Keratinocyte (primary cell): Measurements from ENCODE around the gene CDC42EP4. TPM values are rescaled to one million over a fixed set of nuclear protein-coding genes. Genes with fewer than 3 reads are reported as not detected.

ENCODE experiments used
- DNase-seq: peaks from one replicate; pipeline ENCODE4 v3.0.0-alpha.2; 2011; ENCODE audit warnings: low read depth, missing footprints, low spot score
- FAIRE-seq: peaks from 2 replicates; lab custom pipeline; 2011; peaks lifted over from hg19 to GRCh38; lab: Jason Lieb, UNC
- H2AFZ ChIP-seq: 2 replicates; pipeline ENCODE4 v1.6.0; 2012; ENCODE audit warnings: low read length, control low read depth, inconsistent platforms; ENCODE audit not compliant: control insufficient read depth
- H3K27ac ChIP-seq: 2 replicates; pipeline ENCODE4 v1.5.1; 2011; ENCODE audit warnings: low read length; ENCODE audit not compliant: control insufficient read depth, insufficient read depth
- H3K27me3 ChIP-seq: 3 replicates; pipeline ENCODE4 v1.6.0; 2011; ENCODE audit warnings: low read length; ENCODE audit not compliant: control insufficient read depth, insufficient read depth; ENCODE audit errors: extremely low read depth
- H3K36me3 ChIP-seq, 2 experiments: 2 replicates in 1 of 2; 3 replicates in 1 of 2; pipeline ENCODE4 v1.5.1; 2011; ENCODE audit warnings: low read length in 2 of 2, mild to moderate bottlenecking in 1 of 2; ENCODE audit not compliant: control insufficient read depth in 2 of 2, insufficient read depth in 2 of 2; ENCODE audit errors: extremely low read depth in 1 of 2
- H3K4me1 ChIP-seq: 3 replicates; pipeline ENCODE4 v1.5.1; 2011; ENCODE audit warnings: low read length; ENCODE audit not compliant: control insufficient read depth, insufficient read depth; ENCODE audit errors: extremely low read depth
- H3K4me2 ChIP-seq: 3 replicates; pipeline ENCODE4 v1.6.0; 2011; ENCODE audit warnings: low read depth, low read length; ENCODE audit not compliant: control insufficient read depth, insufficient read depth; ENCODE audit errors: extremely low read depth
- H3K4me3 ChIP-seq, 3 experiments: fragments of 200-600 bp in 1 of 3; sonication (generic) in 1 of 3; 2 replicates in 2 of 3; 3 replicates in 1 of 3; pipeline ENCODE4 v1.5.1; 2011 to 2016; ENCODE audit warnings: low read length in 3 of 3, mild to moderate bottlenecking in 3 of 3, control low read depth in 2 of 3, inconsistent platforms in 1 of 3, low read depth in 1 of 3, mixed read lengths in 1 of 3, mixed run types in 1 of 3, moderate library complexity in 1 of 3; ENCODE audit not compliant: control insufficient read depth in 2 of 3, insufficient read depth in 2 of 3; ENCODE audit errors: extremely low read depth in 1 of 3
- H3K79me2 ChIP-seq: 2 replicates; pipeline ENCODE4 v1.6.0; 2012; ENCODE audit warnings: low read length; ENCODE audit not compliant: control insufficient read depth, insufficient read depth
- H3K9ac ChIP-seq: 3 replicates; pipeline ENCODE4 v1.6.0; 2011; ENCODE audit warnings: low read length; ENCODE audit not compliant: control insufficient read depth, insufficient read depth; ENCODE audit errors: extremely low read depth
- H3K9me1 ChIP-seq: 3 replicates; pipeline ENCODE4 v1.6.0; 2011; ENCODE audit warnings: low read length; ENCODE audit not compliant: control insufficient read depth, insufficient read depth; ENCODE audit errors: extremely low read depth
- H3K9me3 ChIP-seq: 2 replicates; pipeline ENCODE4 v1.5.1; 2012; ENCODE audit warnings: low read depth, low read length; ENCODE audit not compliant: control insufficient read depth
- H4K20me1 ChIP-seq: 3 replicates; pipeline ENCODE4 v1.6.0; 2011; ENCODE audit warnings: low read length; ENCODE audit not compliant: control insufficient read depth, insufficient read depth; ENCODE audit errors: extremely low read depth
- EZH2 ChIP-seq: IDR thresholded peaks from one replicate; pipeline ENCODE4 v1.6.1; 2012; ENCODE audit warnings: inconsistent platforms, mild to moderate bottlenecking, low read length, moderate library complexity
- dilution Hi-C: fragments of 300-500 bp; cut with MboI; formaldehyde crosslinking; loops from one replicate; pipeline ENCODE4 v1.7.0; 2020; ENCODE audit warnings: low sequenced_read_pairs; ENCODE audit not compliant: extremely low pct_ligation_motif_present
- polyA plus RNA-seq, 5 experiments: library from polyadenylated mRNA; depleted of rRNA in 3 of 5; stranded (reverse) in 3 of 5; stranded (forward) in 1 of 5; unstranded in 1 of 5; fragments of >200 nt; gene quantifications; 1 replicate in 1 of 5; 2 replicates in 3 of 5; 3 replicates in 1 of 5; pipeline versions ENCODE4 v1.2.1 to v1.2.3, GENCODE V29; 2011 to 2012; ENCODE audit warnings: missing spikeins in 2 of 5, low read depth in 1 of 5, low replicate concordance in 1 of 5
- TF ChIP-seq, protein P1 (sequence below), 3 experiments: IDR thresholded peaks in 1 of 3; conservative IDR thresholded peaks in 1 of 3; optimal IDR thresholded peaks in 1 of 3; 2 replicates in 2 of 3; 3 replicates in 1 of 3; pipeline versions ENCODE3 to v1.5.1; 2011; ENCODE audit warnings: low read length in 3 of 3, mild to moderate bottlenecking in 3 of 3, moderate library complexity in 2 of 3, control low read depth in 1 of 3, inconsistent platforms in 1 of 3; ENCODE audit not compliant: insufficient read depth in 2 of 3; ENCODE audit errors: extremely low read depth in 1 of 3

CDC42EP4 gene
- polyA plus RNA-seq, 1 donor (not counting 4 experiments of a cell fraction or from before 2014, with no cell fraction given) = 9.4 TPM

DNA sequence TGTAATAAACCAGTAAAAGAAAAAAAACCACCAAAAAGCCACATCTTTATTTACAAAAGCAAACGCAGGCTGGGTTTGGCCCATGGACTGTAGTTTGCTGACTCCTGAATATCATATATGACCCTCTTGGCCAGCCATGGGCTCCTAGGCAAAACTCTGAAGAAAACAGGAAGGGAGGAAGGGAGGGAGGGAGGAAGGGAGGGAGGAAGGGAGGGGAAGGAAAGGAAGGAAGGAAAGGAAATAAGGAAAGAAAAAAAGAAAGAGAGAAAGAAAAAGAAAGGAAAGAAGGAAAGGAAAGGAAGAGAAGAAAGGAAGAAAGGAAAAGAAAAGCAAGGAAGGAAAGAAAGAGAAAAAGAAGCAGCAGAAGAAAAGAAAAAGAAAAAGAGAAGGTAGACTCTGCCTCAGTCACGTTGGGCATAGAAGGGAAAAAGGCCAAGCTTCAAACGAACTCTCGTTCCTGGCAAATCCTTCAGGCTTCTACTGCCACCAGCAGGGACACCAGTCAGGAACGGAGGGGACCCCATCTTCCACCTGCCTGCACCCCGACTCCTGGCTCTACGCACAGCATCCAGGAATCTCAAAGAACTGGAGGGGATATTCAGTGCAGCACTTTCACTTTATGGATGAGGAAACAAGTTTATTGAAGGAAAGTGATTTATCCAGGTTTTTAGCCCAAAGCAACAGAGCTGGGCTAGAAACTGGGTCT lies 22.1 kb downstream of the CDC42EP4 start:
- no peak for TF ChIP-seq EZH2
- TF ChIP-seq, protein P1, sequence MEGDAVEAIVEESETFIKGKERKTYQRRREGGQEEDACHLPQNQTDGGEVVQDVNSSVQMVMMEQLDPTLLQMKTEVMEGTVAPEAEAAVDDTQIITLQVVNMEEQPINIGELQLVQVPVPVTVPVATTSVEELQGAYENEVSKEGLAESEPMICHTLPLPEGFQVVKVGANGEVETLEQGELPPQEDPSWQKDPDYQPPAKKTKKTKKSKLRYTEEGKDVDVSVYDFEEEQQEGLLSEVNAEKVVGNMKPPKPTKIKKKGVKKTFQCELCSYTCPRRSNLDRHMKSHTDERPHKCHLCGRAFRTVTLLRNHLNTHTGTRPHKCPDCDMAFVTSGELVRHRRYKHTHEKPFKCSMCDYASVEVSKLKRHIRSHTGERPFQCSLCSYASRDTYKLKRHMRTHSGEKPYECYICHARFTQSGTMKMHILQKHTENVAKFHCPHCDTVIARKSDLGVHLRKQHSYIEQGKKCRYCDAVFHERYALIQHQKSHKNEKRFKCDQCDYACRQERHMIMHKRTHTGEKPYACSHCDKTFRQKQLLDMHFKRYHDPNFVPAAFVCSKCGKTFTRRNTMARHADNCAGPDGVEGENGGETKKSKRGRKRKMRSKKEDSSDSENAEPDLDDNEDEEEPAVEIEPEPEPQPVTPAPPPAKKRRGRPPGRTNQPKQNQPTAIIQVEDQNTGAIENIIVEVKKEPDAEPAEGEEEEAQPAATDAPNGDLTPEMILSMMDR (optimal IDR thresholded peaks at IDR 0.05 in 1 of 3, IDR thresholded peaks at IDR 0.05 in 1 of 3, conservative IDR thresholded peaks at IDR 0.05 in 1 of 3; ENCODE audit: extremely low read depth in 1 of 3, insufficient read depth in 2 of 3, low read length in 3 of 3) = no peak
- DNase-seq (no peak), FAIRE-seq (no peak)
- Histone ChIP-seq H3K9ac (no peak overlapping the region), H3K4me3 (no peak overlapping the region), H3K4me2 (peak overlapping the region; percentile 16), H3K79me2 (peaks cover 3% of the 10 kb centered on the region), H3K36me3 (peaks cover 3 to 6% of the 10 kb centered on the region in 2 experiments), H2AFZ (no peak overlapping the region), H4K20me1 (peaks cover 6% of the 10 kb centered on the region), H3K9me3 (no peaks in the 10 kb centered on the region), H3K9me1 (peaks cover 5% of the 10 kb centered on the region), H3K27ac (no peak overlapping the region), H3K27me3 (no peaks in the 10 kb centered on the region), H3K4me1 (peaks cover 45% of the 10 kb centered on the region)
- dilution Hi-C loops = no loop called here

DNA sequence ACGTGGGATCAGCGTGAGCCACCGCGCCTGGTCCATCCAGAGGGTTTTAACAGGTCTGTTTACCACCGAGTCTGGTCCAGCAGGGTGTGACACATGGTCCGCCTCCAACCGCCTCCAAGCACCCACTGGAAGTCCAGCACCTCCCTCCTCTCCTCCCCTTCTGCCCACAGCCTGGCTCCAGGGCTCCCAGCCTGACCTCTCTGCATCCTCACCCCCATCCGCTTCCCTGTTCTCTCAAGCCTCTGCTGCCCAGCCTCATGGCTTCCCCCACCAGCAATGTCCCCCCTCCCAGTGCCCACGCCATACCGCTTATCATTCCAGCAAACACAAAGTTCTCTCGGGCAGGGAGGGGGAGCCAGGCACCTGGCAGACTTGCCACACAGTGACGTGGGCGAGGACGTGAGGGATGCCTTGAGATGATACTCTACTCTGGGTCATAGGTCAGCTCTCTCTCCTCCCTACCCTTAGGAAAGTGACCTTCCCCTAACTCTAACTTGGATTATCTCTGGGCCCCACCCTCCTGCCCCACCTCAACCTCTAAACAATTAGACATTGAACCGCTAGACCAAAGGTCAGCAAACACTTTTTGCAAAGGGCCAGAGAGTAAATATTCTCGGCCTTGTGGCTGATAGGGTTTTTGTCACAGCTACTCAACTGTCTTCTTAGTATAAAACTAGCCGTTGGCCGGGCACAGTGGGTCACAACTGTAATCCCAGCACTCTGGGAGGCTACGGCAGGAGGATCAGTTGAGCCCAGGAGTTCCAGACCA lies 23.1 kb downstream of the CDC42EP4 start:
- no peaks in the 10 kb centered on the region for H3K27me3 ChIP-seq
- no peak overlapping the region for H3K4me3 ChIP-seq
- FAIRE-seq (no peak), DNase-seq (no peak)
- H2AFZ ChIP-seq = no peak overlapping the region
- H3K79me2 ChIP-seq = peaks cover 3% of the 10 kb centered on the region
- dilution Hi-C loops = no loop called here
- H3K27ac ChIP-seq = no peak overlapping the region
- peaks cover 3 to 6% of the 10 kb centered on the region in 2 experiments for H3K36me3 ChIP-seq
- H3K4me2 ChIP-seq = no peak overlapping the region
- peaks cover 44% of the 10 kb centered on the region for H3K4me1 ChIP-seq
- TF ChIP-seq, protein P1 (optimal IDR thresholded peaks at IDR 0.05 in 1 of 3, IDR thresholded peaks at IDR 0.05 in 1 of 3, conservative IDR thresholded peaks at IDR 0.05 in 1 of 3; ENCODE audit: extremely low read depth in 1 of 3, insufficient read depth in 2 of 3, low read length in 3 of 3) = no peak
- TF ChIP-seq EZH2 = no peak
- peaks cover 5% of the 10 kb centered on the region for H3K9me1 ChIP-seq
- H3K9ac ChIP-seq = no peak overlapping the region
- no peaks in the 10 kb centered on the region for H3K9me3 ChIP-seq
- peaks cover 6% of the 10 kb centered on the region for H4K20me1 ChIP-seq
